Dermis blood vessel endothelial cell (primary cell): ENCODE measurements around the gene ITCH. TPM values are rescaled to one million over a fixed set of nuclear protein-coding genes. Genes with fewer than 3 reads are reported as not detected.
A peak's percentile ranks its signal among the peaks of the same experiment; 100 is the strongest.

ENCODE experiments used
- DNase-seq: peaks from one replicate; pipeline ENCODE4 v3.0.0; 2010
- total RNA-seq: library from RNA; depleted of rRNA; stranded (reverse); fragments of >200 nt; gene quantifications from 2 replicates; pipeline ENCODE4 v1.2.3, GENCODE V29; 2014

ITCH gene
- total RNA-seq, 1 donor from 2014 or later: 70.3 TPM

DNA sequence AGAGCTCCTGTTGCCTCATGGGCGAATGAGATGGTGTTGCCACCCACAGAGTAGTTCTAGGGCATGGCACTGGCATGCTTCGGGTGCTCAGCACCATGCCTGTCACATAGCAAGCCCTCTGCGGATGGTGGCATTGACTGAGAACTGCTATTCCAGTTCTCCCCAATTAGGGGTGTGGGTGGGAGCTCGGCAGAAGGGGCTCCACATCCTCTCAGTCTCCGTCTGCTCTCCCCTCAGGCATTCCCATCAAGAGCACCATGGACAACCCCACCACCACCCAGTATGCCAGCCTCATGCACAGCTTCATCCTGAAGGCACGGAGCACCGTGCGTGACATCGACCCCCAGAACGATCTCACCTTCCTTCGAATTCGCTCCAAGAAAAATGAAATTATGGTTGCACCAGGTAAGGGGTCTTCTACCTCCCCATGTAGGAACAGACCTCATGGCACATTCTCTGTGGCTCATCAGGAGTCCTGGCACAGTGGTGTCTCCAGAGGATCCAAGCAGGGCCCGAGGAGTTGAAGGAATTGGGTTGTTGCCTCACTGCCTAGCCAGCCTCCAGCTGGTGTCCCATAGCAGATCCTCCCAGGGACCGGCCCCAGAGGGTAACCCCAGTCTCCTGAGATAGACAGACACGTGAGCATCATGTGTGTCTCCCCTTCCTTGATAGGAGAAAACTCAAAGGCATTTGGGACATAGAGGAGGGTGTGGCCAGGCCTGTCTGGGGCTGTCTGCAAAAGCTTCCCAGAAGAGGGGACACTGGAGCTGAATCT, 171.5 kb downstream of the ITCH start:
- no peak for DNase-seq

DNA sequence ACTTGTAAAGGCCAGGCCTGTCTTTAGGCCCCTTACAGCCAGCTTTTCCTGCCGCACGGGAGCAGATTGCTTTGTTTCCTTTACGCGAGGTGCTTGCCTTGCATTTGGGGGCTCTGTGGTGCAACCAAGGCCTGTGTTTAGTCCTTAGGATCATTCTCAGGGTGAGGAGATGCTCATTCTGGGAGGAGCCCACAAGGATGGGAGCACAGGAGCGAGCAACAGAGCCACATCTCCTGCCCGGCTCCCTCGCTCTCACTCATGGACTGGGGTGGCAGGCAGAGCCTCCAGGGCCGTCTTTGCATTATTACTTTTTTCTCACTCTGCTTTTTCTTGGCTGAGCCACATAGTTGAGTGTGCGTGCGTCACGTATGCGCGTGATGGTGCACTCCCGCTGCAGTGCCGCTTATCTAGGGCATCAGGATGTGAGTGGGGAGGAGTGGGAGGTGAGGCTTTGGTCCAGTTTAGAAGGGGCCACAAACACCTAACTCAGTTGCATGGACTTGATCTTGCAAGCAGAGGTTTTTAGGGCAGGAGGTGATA, 172.3 kb downstream of the ITCH start:
- no peak for DNase-seq

DNA sequence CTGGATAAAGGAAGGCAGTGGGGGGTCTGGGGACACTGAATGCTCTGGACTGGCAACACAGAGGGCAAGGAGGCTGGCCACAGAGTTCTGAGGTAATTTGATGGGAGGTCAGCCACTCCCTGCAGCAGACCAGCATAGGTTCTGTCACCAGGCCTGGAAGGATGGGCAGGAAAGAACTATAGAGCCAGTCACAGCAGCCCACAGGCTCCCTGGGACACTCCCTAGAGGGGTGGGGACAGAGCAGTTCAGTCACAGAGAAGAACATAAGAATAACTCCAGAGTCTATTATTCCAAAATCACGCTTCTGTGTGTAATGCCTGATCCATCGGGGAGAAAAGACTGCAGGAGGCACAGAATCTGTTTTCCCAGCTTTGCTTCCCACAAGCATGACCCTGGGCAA, 172.8 kb downstream of the ITCH start:
- no peak for DNase-seq

DNA sequence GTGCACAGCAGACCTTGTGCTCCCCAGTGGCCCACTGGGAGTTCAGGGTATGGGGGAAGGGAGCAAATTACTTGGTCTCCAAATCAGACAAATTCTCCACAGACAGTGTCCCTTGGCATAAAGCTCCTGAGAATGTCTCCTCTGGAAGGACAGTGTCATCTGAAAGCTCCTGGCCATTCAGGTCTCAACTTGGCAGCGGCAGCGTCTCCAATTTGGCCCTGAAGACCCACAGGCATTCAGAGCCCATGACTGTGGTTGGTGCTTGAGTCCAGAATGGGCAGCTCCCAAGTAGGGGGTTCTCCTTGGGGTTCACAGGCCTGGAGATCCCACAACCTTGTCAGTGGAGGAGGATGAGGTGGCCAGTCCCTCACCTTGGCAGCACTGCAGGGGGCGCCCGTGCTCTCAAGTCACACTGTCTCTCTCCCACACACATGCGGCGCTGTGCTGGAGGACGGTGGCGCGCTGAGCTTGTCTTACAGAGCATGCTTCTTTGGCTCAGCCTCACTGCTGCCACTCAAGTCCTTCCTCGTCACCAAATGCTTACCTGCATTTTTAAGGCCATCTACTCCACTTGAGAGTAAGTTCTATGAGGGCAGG, 173.8 kb downstream of the ITCH start:
- DNase-seq: peak; percentile 75

DNA sequence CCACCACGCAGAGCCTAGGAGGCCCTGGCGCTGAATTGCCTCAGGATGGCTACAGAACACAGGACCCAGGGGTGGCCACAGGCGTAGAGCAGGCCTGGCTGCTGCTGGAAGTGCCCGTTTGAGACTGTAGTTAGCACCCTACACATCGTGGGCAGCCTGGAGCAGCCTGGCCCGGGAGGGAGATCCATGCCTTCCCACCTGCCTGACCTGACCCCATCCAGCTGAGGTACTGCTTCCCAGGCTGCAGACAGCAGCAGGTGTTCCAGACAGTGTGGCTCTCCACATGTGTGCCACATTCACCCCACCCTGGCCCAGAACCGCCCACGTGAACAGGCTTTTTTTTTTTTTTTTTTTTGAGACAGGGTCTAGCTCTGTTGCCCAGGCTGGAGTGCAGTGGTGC, 174.6 kb downstream of the ITCH start:
- DNase-seq: no peak

DNA sequence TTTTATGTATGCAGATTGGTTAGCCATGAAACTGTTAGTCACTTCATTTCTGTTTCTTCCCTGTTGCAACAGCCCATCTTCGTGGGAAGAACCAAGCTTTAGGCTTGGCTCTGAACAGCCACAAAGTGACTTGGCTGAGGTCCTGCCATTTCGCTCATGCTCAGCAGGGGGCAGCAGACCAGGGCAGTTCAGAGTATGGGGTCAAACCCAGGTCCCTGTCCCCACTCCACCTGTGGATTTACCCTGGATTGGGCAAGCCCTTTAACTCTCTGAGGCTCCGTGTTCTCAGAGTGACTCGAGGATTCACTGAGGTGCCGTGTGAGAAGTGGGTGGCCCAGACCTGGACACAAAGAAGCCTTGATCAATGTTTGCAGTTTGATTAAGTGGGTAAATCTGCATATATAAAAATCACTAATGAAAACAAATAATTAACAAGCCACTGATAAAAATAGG, 175.6 kb downstream of the ITCH start:
- peak; percentile 71 for DNase-seq

DNA sequence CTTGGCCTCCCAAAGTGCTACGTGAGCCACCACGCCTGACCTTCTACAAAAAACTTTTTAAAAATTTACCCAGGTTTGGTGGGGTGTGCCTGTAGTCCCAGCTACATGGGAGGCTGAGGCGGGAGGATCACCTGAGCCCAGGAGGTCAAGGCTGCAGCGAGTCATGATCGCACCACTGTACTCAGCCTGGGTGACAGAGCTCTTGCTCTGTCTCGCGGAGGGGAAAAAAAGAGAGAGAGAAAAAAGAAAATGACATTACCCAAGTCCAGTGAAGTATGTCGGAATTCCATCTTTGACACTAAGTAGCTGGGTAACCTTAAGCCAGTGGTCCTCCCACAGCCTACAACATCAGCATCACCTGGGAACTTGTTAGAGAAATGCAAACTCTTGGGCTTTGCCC, 176.7 kb downstream of the ITCH start:
- no peak for DNase-seq

DNA sequence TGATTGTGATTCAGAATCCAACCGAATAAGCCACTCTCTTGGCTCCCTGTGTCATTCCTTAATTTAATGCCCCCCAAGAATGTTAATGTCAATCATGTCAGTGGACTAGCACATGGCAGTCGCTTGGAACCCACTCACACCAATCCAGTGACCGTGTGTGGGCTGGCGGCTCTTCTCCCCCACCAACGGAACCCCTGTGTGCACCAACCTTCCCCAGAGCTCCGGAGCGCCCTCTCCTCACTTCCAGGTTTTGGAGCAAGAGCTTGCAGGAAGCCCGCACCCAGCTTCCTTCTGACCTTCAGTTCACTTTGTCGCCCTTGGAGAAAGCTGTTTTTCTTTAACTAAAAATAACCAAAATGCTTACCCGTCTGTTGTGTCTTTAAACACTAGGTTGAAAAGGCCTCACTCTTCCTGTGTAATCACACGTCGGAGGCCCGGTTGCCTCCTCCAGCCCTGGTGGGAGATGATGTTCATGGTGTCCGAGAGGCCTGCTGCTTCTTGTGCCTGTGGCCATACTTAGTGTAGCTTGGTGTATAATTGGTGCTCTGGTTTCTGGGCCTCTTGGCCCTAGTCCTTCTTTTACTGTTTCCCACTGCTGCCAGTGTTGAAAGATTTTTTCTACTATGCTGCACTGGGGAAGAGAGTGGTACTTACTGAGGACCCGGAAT, 177.7 kb downstream of the ITCH start:
- DNase-seq: no peak

DNA sequence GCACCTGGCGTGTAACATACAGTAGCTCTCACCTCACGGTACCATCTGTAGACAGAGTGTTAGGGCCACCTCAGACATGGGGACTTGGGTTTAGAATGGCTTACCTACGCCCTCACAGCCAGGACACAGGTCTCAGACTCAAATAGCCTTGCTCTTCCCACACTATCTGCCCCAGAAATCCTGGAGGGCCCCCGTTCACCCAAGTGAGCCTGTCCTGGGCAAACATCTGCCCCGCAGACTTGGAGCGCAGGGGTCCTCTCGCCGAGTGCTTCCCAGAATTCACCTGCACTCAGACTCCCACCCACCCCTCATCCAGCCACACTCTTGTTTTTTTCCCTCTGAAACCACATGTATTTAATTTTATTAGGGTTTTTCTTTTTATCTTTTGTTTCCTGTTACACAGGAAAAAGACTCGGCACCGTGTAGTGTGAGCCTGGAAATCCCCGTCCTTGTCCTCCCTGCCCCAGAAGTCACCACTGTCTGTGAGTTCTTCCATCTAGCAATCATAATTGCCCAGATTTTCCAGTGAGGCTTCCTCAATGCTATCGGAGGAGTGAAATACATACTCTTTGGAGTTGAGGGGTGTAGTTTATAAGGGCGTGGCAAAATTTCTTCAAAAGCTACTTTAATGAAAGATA, 178.3 kb downstream of the ITCH start:
- DNase-seq: peak; percentile 30

DNA sequence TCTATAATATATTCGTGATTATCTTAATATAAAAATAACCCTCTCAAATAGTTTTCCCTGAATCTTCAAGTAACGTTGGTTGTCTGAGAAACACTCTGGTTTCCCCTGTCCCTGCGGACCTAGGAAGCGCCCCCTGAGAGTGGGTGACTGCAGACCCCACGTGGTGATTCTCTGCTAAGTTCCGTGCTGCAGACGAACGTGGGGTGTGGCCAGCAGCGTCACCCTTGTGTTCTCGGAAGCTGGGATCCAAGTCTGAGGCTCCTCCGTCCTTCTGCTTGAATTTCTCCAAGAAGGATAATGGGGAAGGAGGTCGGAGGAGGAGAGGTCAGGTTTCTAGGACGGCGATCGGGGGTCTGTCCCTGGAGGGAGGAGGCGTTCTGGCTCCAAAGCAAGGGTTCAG, 178.8 kb downstream of the ITCH start:
- no peak for DNase-seq

DNA sequence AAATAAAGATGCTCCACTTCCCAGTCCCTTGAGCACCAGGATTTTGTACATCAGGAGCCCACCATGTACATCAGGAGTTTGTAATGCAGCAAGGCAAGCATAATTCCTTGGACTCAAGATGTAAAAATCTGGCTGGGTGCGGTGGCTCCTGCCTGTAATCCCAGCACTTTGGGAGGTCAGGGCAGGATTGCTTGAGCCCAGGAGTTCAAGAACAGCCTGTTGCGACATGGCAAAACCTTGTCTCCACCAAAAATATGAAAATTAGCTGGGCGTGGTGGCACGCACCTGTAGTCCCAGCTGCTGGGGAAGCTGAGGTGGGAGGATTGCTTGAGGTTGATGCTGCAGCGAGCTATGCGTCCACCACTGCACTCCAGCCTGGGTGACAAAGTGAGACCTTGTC, 179.4 kb downstream of the ITCH start:
- DNase-seq: no peak

DNA sequence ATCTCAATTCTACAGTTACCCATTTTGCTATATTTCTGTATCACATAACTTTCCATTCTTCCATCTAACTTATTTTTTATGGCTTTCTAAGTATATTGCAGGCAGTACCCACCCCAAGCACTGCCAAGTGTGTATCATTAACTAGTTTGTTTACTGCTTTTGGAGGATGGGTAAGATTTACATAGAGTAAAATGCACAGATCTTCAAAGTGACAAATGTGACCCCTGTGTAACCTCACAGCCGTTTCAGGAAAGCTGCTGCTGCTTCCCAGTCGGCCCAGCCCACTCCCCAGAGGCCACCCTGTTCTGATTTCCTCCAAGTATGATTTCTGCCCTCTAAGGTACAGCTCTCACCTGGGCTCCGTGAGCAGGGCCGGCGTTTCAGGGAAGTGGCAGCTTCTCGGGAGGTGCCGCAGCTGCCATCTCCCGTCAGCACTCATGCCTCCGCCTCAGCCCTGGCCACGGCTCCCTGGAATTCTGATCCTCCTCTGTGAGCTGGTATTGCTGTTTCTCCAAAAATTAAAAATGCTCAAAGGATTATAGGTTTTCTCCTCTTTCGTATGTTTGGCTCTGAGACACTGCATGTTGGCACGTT, 180.5 kb downstream of the ITCH start:
- DNase-seq: no peak

DNA sequence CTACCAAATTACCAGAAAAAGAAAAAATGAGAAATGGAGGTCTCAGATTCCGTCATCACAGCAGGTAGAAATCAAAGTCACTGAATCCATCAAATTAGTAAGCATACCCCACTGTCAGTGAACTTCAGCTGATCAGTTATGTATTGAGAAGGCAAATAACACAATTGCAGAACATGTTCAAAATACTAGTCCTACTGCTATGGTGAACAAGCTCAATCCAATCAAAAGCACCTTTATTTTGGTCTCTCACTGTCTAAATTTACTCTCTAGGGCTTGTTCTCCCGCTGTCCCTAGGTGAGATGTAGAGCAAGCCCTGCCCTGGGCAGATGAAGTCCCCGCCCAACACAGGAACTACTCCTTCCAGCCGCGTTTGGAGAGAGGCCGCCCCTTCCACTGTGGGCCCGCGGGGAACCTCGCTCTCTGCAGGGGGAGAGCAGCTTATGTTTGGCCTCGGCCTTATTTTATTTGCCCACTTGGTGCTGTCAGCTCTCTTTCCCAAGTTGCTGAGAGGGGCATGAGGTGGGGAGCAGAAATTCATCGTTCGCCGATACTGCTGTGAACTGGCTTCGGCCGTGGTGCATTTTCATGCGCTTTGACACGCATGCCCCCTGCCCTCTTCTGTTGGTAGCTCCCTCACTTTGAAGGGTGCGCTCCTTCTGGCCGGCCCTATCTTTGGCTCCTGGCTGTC, 181.2 kb downstream of the ITCH start:
- DNase-seq: no peak

DNA sequence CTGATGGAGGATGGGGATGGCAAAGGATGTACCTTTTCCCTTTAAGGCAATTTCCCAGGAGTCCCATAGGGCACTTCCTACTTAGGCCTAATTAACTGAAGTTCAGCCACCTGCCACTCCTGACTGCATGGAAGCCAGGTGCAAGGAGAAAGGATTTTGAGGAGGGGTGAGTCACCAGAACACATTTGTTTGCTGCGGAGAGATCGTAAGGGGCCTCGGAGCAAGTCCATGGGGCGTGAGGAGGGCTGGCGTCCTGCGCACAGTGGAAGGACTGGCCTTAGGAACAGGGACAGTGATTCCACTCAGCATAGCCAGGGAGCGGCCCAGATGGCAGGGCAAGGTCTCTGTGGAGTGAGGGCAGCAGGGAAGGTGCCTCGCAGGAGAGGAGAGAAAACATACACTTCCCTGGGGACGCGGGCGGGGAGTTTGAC, 183.7 kb downstream of the ITCH start:
- DNase-seq: no peak

DNA sequence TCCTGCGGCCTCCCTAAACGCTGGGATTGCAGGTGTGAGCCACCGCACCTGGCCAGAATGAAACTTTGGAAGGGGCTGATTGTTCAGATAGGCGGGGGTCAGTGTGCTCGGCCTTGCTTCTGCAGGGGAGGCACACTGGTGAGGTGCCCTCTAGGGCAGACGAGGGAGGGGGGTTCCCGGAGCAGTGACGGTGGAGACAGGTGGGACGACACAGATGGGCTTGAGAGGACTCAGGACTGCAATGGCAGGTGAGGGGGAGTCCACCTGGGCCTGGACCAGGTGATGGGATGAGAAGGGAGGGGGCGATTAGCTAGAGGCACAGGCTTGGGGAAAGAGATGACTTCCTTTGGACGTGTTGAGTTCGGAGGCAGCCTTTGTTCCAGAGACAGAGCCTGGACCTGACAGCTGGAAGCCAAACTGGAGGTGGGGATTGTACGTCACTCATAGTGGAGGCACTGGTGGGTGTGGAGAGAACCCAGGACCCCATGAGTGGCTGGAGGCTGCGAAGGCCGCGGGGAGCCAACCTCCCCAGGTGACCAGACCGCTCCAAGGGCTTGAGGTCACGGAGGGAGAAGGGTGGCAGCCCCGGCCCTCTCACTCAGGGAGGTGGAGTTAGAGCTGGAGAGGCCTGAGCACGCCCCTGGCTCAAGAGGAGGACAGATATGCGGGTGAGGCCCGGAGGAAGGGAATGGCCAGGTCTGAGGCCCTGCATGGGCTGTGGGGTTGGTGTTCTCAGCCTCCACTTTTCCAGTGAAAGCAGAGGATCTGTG, 185.0 kb downstream of the ITCH start:
- no peak for DNase-seq

DNA sequence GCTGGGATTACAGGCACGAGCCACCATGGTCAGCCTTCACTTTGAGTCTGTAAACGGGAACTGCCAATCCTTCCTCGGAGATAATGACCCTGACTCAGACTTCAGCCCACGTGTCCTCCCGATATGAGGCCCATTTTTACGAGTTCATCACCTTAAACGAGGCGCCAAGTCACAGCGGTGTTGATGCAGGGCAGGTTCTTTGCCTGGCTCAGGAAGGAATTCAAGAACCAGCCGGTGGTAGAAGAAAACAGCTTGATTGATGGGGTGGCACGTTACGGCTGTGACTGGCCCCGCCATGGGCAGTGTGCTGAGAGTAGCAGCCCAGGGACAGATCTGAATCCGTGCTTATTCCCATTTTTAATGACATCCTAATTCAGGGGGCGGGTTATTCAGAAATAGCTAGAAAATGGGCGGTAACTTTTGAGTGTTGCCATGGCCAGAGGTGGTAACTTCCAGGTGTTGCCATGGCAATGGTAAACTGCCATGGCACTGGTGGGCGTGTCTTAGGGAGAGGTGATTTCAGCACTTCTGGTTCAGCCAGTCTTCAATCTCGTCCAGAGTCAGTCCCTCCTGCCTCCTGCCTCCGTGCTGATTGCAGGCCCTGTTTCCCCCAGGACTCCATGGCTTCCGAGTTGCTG, 186.3 kb downstream of the ITCH start:
- DNase-seq: peak; percentile 34

DNA sequence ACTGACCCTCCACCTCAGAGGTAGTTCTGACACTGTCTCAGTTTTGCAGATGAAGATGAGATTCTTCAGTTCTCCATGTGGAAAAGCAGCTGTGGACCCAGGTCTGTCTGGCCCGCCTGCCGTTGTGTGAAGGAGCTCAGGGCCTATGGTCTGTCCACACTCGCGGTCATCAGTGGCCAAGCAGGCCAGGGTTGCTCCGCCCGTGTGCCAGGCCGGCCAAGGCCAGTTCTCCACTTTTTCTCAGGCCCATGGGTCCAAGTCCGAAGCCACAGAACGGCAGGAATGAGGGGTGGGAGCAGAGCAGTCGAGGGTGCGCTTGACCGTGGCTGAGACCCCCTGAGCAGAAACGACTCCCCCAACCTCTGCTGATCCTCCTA, 186.8 kb downstream of the ITCH start:
- no peak for DNase-seq

DNA sequence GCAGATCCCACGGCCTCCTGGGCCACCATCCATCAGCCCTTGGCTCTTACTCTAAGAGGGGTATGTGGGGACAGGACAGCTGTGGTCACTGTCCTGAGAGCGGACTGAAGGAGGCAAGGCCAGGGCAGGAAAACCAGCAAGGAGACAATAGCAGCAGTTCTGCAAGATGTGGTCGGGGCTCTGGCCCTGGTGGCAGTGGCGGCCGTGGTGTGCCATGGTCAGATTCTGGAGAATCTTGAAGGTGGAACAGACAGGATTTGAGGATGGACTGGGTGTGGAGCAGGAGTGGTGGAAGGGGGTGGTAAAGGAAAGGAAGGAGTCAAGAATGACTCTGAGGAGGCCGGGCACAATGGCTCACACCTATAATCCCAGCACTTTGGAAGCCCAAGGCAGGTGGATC, 189.5 kb downstream of the ITCH start:
- DNase-seq: no peak

DNA sequence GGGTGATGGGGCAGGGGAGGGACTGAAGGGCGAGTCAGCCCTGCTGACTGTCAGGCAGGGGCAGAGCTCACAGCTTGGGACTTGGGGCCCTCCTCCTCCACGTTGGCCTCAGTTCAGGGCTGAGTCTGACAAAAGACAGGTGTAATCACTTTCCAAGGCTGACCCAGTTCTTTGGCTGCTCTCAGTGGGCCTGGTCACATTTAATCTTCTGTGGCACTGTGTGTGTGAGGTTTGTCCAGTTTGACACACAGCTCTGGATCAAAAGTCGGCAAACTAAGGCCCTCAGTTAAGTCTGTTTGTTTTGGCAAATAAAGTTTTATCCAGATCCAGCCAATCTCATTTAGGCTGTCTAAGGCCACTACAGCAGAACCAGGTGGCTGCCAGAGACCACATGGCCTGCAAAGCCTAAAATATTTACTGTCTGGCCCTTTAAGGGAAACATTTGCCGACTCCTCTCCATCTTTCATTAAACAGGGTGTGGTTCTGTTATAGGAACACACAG, 190.3 kb downstream of the ITCH start:
- no peak for DNase-seq

DNA sequence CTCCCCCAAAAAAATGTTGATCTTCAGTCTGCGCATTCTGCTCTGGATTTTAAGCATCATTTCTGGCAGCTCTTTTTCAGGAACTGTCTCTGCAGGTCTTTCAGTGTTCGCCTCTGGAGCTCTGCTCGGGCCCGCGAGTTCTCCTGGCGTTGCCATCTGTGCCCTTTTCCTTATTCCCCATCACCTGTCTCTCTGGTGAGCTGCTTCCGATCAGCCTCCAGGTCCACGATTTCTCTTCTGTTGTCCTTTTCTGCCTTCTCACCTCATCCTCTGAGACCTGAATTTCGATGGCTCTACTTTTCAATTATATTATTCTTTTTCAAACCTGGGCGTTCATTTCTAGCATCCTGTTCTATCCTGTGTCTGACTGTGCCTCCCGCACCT, 194.9 kb downstream of the ITCH start:
- no peak for DNase-seq
